Pancreas (tissue), 10 donors: ENCODE results near the gene LGI2. TPM values are rescaled to one million over a fixed set of nuclear protein-coding genes. Genes with fewer than 3 reads are reported as not detected.
A peak's percentile ranks its signal among the peaks of the same experiment; 100 is the strongest.

Experiments used
- ATAC-seq, 4 donors: fragments of 200-7000 bp; cut with Tn5 transposase; one replicate each; pipeline versions ENCODE4 v1.8.0 to v1.9.1; 2020; ENCODE audit warnings: mild to moderate bottlenecking in 4 of 4, moderate library complexity in 4 of 4
- DNase-seq, 6 donors: peaks; one replicate each; pipeline ENCODE4 v3.0.0-alpha.2; 2020
- FAIRE-seq: peaks from 2 replicates; lab custom pipeline; 2012; peaks lifted over from hg19 to GRCh38; lab: Jason Lieb, UNC
- H3K27ac ChIP-seq, 4 donors: fragments of 200-600 bp; sonication (generic); 1 replicate in 3 of 4; 2 replicates in 1 of 4; pipeline versions ENCODE4 v1.5.0 to v1.8.0; 2020
- H3K27me3 ChIP-seq, 4 donors: fragments of 200-600 bp; one replicate each; pipeline ENCODE4 v1.8.0; 2021
- H3K36me3 ChIP-seq, 3 donors: fragments of 200-600 bp; sonication (generic) in 1 of 3; one replicate each; pipeline versions ENCODE4 v1.5.0 to v1.8.0; 2020 to 2021
- H3K4me1 ChIP-seq, 3 donors: fragments of 200-600 bp; one replicate each; pipeline ENCODE4 v1.8.0; 2021
- H3K4me3 ChIP-seq, 4 donors: fragments of 200-600 bp; sonication (generic) in 2 of 4; one replicate each; pipeline versions ENCODE4 v1.5.0 to v1.8.0; 2020 to 2021
- H3K9me3 ChIP-seq, 4 donors: fragments of 200-600 bp; one replicate each; pipeline ENCODE4 v1.8.0; 2021
- WGBS, 2 donors: extraction: QIAGEN DNeasy Blood & Tissue Kit; methylation state at CpG; one replicate each; pipeline ENCODE4 v1.1.7; 2013; 5-methylcytosine and 5-hydroxymethylcytosine counted together
- intact Hi-C, 3 donors: fragments of 100-400 bp; cut with DNase I; formaldehyde crosslinking; loops; one replicate each; pipeline versions ENCODE4 v1.11.1 to v1.14.2; 2022
- polyA plus RNA-seq, 2 donors: library from polyadenylated mRNA; stranded (reverse); fragments of 200-250 nt; gene quantifications; one replicate each; pipeline ENCODE4 v1.2.3, GENCODE V29; 2013
- total RNA-seq, 6 donors: library from RNA; stranded (reverse); fragmentation: NEBNext Ultra II Directional in 4 of 6; extraction: Animal tissue kit (Norgen Biotek cat#: 25700) in 4 of 6; gene quantifications; one replicate each; pipeline versions ENCODE4 v1.2.1 to v1.2.4, GENCODE V29; 2021 to 2023
- TF ChIP-seq, protein P1 (sequence below), 4 donors: fragments of 200-600 bp; sonication (generic) in 3 of 4; IDR thresholded peaks; one replicate each; pipeline versions ENCODE4 v1.5.0 to v1.8.0; 2021; ENCODE audit warnings: antibody characterized with exemption in 4 of 4
- donor health status: healthy with polysubstance abuse.
- donor health status: DM: no; HTN: no; CAD: no; lungs with moderate emphysema.
- donor health status: DM: no; HTN: no; CAD: no.
- donor health status: control.
- donor health status: control.
- donor health status: Bipolar disorder and iron deficiency.
- donor health status: DM: yes; HTN: yes; CAD: no.
- donor health status: DM: no; HTN: no; CAD: no.
- donor health status: DM: no; HTN: no; CAD: no.
- donor health status: DM: yes; HTN: yes; CAD: no.

The LGI2 gene
- total and polyA plus RNA-seq, 8 donors, result 0.22 to 1.7 (median 0.70) TPM

DNA sequence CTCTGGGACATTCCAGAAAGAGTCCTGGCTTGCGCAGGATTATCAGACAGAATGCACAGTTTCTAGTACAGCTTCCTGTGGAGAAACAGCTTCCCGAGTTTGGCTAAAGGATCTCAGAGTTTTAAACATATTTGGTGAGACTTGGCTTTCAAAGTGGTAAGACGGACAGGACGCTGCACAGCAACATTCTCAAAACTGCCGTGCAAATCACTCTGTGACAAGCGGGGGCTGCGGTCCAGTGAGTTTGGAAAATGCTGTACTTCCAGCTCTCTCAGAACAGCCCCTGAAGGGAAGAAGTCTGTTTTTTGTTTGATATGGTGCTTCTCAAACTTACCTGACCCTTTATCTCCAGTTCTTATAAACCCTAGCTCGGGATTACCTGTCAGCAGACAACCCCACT is 18.1 kb downstream of the LGI2 start:
- TF ChIP-seq, protein P1, sequence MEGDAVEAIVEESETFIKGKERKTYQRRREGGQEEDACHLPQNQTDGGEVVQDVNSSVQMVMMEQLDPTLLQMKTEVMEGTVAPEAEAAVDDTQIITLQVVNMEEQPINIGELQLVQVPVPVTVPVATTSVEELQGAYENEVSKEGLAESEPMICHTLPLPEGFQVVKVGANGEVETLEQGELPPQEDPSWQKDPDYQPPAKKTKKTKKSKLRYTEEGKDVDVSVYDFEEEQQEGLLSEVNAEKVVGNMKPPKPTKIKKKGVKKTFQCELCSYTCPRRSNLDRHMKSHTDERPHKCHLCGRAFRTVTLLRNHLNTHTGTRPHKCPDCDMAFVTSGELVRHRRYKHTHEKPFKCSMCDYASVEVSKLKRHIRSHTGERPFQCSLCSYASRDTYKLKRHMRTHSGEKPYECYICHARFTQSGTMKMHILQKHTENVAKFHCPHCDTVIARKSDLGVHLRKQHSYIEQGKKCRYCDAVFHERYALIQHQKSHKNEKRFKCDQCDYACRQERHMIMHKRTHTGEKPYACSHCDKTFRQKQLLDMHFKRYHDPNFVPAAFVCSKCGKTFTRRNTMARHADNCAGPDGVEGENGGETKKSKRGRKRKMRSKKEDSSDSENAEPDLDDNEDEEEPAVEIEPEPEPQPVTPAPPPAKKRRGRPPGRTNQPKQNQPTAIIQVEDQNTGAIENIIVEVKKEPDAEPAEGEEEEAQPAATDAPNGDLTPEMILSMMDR (IDR thresholded peaks at IDR 0.05), result no peak
- ATAC-seq (no peak), FAIRE-seq (no peak), DNase-seq (no peak)
- no peak overlapping the region for H3K27ac ChIP-seq
- H3K4me3 ChIP-seq, result no peak overlapping the region
- WGBS, 2 donors, result 87 to 89% methylated on average over 8 of the region's 8 CpGs
- H3K36me3 ChIP-seq, result no peaks in the 10 kb centered on the region
- H3K27me3 ChIP-seq, result no peaks in the 10 kb centered on the region
- H3K9me3 ChIP-seq, result no peaks in the 10 kb centered on the region
- H3K4me1 ChIP-seq, result no peaks in the 10 kb centered on the region
- intact Hi-C loops, result no loop called here

DNA sequence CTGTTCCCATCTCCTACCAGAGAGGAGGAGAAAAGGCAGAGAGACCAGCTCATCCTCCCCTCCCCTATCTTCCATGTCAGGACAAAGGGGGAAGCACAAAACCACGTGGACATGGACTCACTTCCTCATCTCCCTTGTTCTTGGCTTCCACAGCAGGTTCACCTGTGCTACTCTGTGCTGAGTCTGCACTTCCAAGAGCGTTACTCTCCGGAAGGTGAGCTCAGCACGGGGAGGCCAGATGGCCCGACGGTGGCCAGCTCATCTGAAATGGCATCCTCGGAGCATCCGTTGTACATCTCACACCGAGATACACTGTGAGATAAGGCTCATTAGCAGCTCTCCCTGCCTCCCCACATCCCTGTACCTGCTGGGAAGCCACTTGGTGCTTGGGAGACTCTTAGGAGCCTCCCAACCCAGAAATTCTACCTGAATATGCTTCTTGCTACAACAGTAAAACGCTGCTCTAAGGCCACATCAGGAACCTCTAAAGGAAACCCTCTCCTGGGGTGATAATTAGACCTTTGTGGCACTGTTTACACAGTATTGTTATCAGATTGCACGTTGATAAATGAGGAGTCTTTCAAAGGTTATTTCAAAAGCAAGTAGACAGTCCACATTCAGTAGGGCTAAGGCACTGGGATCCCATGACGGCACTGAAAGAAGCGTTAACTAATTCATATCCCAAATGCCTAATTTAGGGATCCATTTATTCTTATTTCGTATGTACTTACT is 19.4 kb downstream of the LGI2 start:
- WGBS, 2 donors, result 53 to 58% methylated on average over 14 of the region's 14 CpGs
- peak in 1 of 6 donors; percentile 6 for DNase-seq

DNA sequence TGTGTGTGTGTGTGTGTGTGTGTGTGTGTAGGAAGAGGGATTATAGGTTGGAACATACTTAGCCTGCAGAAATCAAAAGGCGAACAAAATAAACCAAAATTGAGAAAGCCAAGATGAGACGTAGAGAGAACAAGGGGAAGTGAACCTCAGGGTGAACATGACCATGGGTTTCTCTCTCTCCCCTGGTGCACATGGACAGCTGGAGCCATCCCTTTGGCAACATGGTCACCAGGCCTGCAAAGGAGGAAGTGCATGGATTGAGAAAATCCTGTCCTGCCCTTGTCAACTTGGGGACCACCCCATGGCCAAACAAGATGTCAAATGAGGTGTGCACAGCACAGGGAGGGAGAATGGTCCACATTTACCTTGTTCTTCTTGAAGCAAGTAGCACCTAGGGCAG is 23.1 kb downstream of the LGI2 start:
- 90 to 93% methylated on average over 2 of the region's 2 CpGs for WGBS, 2 donors
- TF ChIP-seq, protein P1 (IDR thresholded peaks at IDR 0.05), result no peak
- no peak for FAIRE-seq

More for the DNA sequence above, 19.4 kb downstream of the LGI2 start:
- peak in 3 of 4 donors; percentile 65 to 79 (median 71) for ATAC-seq
- H3K4me3 ChIP-seq, result no peak overlapping the region
- H3K27ac ChIP-seq, result no peak overlapping the region
- no peaks in the 10 kb centered on the region for H3K4me1 ChIP-seq
- TF ChIP-seq, protein P1 (IDR thresholded peaks at IDR 0.05), result no peak
- FAIRE-seq, result no peak
- no peaks in the 10 kb centered on the region for H3K27me3 ChIP-seq
- intact Hi-C loops, result no loop called here
- no peaks in the 10 kb centered on the region for H3K9me3 ChIP-seq
- no peaks in the 10 kb centered on the region for H3K36me3 ChIP-seq

DNA sequence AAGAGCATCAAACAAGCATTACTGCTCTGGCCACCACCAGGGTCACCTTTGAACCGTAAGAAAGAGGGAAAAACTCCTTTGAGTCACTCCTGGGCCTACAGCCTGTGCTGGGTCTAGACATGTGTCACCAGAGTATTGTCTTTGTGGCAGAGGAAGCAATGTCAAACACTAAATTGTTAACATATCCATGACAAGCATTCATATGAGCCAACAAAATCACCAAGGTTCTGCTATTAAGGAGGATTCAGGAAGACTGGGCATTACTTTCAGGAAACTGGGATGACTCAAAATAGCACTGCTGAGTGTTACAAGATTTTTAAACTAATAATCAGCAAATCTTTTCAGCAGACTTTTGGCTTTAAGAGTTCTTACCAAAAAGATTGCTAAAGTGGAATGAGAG is 28.1 kb downstream of the LGI2 start:
- Histone ChIP-seq H3K36me3 (no peaks in the 10 kb centered on the region), H3K4me1 (no peaks in the 10 kb centered on the region), H3K27ac (no peak overlapping the region), H3K27me3 (no peaks in the 10 kb centered on the region), H3K4me3 (no peak overlapping the region), H3K9me3 (no peaks in the 10 kb centered on the region)
- TF ChIP-seq, protein P1 (IDR thresholded peaks at IDR 0.05), result no peak
- ATAC-seq (peak in 1 of 4 donors; percentile 37), FAIRE-seq (no peak), DNase-seq (no peak)
- WGBS, 2 donors, result 78 to 100% methylated on average over 1 of the region's 1 CpG
- intact Hi-C loops, result no loop called here

More for the DNA sequence above, 23.1 kb downstream of the LGI2 start:
- intact Hi-C loops, result no loop called here
- H3K9me3 ChIP-seq, result no peaks in the 10 kb centered on the region
- DNase-seq (no peak), ATAC-seq (peak in 2 of 4 donors; percentile 29 to 42)
- no peak overlapping the region for H3K27ac ChIP-seq
- no peaks in the 10 kb centered on the region for H3K27me3 ChIP-seq
- H3K4me1 ChIP-seq, result no peaks in the 10 kb centered on the region
- no peaks in the 10 kb centered on the region for H3K36me3 ChIP-seq
- no peak overlapping the region for H3K4me3 ChIP-seq

DNA sequence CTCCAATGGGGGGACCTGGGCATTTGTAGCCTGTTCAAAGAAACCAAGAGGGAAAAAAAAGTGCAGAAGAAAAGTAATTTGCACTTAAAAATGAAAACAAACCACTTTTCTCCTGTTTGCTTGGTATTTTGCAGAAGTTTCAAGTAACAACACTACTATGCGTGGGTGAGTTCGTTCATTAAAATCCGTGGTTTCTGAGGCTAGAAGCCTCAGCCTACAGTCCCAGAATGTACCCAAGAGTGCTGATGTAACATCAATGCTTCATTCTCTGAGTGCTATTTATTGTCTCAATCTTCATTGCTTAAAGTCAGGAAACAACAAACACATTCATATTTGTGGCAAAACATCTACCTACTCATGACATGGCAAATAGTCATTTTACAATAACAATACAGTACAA is 29.2 kb downstream of the LGI2 start:
- H3K36me3 ChIP-seq, result no peaks in the 10 kb centered on the region
- ATAC-seq (peak in 1 of 4 donors; percentile 47), DNase-seq (no peak), FAIRE-seq (no peak)
- 84 to 86% methylated on average over 3 of the region's 3 CpGs for WGBS, 2 donors
- TF ChIP-seq, protein P1 (IDR thresholded peaks at IDR 0.05), result no peak
- no peaks in the 10 kb centered on the region for H3K9me3 ChIP-seq
- H3K4me3 ChIP-seq, result no peak overlapping the region
- no peak overlapping the region for H3K27ac ChIP-seq
- H3K4me1 ChIP-seq, result no peaks in the 10 kb centered on the region
- H3K27me3 ChIP-seq, result no peaks in the 10 kb centered on the region
- intact Hi-C loops, result no loop called here
